Midbrain (tissue), 1 donor: ENCODE measurements around the gene GNG7.
"Not testable (repeated sequence)": the region's sequence is repeated elsewhere in the genome, so short reads cannot be mapped to it uniquely, and the experiment has no call there.

ENCODE experiments used
- DNase-seq: peaks from one replicate; lab custom pipeline; 2025; lab: John Stamatoyannopoulos, UW

Gene GNG7

DNA sequence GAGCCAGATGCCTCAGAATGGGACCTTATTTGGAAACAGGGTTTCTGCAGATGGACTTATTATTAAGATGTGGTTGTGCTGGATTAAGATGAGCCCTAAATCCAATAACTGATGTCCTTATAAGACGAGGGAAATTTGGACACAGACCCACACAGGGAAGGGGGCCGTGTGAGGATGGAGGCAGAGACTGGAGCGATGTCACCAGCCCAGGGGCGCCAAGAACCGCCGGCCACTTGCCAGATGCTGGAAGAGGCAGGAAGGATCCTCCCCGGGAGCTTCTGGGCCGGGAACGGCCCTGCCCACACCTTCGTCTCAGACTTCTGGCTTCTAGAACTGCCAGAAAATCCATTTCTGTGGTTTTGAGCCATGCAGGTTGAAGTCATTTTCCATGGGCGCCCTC, 26.6 kb downstream of the GNG7 start:
- no peak for DNase-seq

DNA sequence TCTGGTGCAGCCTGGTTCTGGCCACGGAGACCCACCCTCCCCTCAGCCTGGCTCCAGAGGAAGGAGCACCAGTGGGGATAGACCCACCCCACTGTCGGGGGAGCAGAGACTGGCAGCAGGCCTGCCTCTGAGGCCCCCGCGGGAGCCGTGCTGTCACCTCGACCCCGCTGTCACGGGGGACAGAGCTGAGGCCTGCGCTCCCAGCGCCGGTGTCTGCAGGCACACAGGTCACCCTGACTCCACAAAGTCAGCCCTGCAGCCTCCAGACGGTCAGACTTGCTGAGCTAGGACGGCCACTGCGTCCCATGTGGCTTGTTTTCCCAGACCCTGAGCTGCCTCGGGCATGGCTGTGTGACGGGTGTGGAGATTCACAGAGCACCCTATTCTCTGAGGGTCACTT, 32.3 kb downstream of the GNG7 start:
- no peak for DNase-seq

DNA sequence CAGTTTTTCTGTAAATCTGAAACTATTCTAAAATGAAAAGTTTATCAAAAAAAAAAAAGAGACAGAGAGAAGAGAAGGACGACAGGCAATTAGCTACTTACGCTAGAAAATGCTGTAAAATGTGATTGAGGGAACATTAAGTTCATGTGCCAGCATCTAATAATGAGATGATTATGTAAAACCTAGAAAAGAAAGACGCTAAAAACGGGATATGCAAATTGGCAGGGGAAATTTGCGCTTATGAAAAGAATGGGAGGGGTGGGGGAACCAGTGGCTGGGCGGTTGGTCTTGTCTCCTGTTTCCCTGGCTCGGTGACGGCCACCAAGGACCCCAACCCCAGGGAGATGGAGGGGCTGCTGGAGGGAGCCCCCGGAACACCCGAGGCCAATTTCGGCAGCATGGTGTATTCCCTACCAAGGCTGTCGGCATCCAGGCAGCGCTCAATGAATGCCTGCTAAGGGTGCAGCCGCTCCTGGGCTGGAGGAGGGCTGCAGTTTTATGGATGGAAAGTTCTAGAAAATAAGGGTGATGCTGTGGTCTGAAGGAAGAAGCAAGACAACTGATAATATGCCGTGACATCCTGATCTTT, 34.2 kb downstream of the GNG7 start:
- no peak for DNase-seq

DNA sequence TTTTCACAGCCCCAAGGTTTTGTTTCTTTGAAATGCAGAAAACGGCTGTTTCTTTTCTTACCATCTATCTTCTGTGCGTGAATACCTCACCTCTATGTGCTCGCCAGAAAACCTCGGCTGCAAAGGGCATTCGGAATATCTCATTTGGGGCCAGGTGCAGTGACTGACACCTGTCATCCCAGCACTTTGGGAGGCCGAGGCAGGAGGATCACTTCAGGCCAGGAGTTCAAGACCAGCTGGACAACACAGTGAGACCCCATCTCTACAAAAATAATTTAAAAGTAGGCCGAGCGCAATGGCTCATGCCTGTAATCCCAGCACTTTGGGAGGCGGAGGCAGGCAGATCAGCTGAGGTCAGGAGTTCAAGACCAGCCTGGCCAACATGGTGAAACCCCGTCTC, 35.1 kb downstream of the GNG7 start:
- DNase-seq = not testable (repeated sequence)

DNA sequence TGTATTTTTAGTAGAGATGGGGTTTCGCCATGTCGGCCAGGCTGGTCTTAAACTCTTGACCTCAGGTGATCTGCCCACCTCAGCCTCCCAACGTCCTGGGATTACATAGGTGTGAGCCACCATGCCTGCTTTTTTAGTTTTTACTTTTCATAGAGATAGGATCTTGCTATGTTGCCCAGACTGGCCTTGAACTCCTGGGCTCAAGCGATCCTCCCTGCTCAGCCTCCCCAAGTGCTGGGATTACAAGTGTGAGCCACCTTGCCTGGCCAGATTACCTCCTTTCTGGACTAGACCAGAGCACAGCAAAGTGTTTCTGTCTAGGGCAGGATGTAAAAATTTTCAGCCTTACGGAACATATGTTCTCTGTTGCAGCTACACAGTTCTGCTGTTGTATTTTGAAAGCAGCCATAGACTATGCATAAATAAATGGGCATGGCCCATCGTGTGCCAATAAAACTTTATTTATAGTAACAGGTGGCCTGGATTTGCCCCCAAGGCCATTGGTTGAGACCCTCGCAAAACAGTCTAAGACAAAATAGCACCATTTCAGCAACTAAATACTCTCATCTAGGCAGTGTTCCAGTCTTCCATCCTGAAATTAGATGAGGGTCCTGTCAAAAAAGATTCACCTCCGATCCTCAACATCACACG, 36.0 kb downstream of the GNG7 start:
- DNase-seq = no peak

DNA sequence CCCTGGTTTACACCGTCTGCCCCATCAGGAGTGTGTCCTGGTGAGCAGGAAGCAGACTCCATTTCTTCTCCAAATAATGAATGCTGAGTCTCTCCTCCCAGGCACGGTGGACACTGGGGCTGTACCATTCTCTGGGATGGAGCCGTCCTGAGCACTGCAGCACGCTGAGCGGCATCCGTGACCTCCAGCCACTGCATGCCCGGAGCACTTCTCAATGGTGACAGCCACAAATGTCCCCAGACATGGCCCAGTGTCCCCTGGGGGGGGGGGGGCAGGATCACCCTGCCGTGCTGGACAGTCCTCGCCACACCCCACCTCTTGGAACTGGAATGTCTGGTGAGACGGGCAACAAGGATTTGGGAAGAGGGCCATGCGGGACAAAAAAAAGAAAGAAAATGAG, 37.4 kb downstream of the GNG7 start:
- DNase-seq = no peak

DNA sequence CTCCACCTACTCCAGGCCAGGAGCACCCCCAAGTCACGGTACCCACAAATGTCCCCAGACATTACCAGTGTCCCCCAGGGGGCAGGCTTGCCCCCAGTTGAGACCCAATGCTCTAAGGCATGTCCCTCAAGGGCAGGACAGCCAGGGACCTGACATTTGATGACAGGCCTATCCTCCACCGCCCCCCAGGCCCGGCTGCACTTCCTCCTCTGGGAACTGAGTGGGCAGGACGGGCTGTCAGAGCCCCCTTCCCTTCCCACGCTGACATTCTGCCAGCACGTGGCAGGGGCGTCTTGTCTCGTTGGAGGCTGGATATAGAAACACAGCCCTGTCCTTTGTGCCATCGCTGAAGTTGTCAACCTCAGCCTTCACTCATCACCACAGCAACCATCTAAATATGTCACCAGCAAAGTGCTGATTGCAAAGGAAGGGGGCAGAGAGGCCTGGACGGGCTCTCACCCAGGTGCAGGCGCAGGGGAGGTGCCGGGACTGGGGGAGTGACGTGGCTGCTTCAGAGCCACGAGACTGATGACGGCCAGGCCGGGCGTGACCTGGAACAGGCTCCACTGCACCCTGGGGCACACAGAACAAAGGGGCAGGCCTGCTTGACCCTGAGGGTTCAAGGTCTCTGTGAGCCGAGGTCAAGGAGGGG, 38.4 kb downstream of the GNG7 start:
- peak; percentile 44 for DNase-seq

DNA sequence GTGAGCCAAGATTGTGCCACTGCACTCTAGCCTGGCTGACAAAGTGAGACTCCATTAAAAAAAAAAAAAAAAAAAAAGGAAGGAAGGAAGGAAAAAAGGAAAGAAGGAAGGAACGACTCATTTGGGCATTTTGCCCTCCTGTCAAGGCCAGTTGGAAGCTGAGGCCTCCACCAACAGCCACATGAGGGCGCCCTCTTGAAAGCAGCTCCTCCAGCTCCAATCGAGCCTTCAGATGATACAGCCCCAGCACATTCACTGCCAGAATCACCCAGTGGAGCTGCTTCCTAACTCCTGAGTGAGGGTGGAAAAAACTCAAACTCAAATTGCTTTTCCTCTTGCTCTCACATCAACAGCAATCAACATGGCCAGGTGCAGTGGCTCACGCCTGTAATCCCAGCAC, 40.9 kb downstream of the GNG7 start:
- no peak for DNase-seq

DNA sequence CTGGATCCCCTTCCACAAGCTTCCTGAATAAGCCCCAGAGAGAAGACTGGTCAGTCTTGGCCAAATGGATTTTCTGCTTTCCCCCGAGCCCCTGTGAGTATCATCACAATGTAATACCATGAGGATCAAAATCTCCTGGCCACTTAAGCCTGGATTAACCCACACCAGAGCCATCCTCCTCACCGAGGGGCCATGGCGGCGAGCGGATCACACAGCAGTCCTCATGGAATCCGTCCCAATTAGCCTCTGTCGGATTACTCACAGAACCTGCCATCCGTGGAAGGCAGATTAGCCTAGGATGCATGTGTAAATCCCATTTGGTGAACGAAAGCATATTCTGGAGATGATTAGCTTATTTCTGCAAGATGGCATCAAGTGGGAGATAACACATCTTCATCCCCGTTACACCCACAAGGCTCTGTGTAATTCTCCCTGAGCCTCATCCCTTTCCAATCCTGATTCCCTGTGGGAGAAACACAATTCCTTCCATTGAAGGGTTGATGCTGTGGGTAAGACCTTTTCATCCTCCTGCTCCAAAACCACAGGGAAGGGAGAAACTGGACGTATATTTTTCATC, 42.5 kb downstream of the GNG7 start:
- DNase-seq = no peak

DNA sequence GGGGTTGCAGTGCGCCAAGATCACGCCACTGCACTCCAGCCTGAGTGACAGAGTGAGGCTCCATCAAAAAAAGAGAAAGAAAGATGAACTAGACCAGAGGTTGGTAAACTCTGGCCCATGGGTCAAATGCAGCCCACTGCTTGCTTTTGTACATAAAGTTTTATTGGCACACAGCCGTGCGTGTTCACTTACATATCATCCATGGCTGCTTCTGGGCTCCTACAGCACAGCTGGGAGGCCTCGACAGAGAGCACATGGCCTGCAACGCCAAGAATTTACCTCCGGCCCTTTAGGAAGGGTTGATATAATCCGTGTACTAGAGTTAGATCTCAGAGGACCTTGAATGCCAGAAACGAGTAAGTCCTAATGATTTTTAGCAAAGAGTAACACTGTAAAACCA, 46.0 kb downstream of the GNG7 start:
- DNase-seq = no peak

DNA sequence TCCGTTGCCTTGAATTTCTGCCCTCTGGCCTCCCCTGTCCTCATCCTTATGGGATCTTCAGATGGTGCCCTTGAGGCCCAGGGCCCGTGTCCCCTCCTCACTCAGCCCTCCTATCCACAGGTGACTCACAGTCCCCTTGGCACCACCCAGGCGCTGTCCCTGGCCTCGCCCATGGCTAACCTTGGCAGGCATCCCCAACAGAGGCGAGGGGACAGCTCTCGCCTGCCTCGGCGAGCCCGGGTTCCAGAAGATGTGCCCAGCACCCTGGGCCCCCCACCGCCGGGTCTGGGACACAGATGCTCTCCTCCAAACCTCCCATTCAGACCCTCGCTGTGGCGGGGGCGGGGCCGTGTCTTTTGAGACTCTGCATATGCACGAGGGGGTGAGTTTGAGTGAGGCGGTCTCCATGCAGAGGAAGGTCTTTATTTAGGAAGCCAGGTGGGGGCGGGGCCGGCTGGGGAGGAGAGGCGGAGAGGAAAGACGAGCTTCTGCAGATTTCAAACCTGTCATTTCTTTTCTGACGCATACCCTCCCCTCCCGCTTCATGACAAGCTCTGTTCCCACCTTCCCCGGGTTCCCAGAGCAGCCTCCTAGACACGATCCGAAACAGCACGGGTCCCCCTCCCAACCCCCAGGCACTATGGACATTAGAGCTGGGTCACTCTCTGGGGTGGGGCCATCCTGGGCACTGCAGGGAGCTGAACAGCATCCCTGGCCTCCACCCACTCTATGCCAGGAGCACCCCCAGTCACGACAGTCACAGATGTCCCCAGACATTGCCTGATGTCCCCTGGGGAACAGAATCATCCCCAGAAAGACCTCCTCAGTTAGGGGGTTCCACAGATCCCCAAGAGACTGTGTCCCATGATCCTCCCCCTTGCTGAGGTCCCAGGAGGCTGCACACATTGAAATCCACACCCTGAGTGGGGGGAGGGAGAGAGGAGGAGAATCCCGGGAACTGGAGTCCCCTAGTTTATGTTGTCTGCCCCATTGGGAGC, 48.5 kb downstream of the GNG7 start:
- no peak for DNase-seq

DNA sequence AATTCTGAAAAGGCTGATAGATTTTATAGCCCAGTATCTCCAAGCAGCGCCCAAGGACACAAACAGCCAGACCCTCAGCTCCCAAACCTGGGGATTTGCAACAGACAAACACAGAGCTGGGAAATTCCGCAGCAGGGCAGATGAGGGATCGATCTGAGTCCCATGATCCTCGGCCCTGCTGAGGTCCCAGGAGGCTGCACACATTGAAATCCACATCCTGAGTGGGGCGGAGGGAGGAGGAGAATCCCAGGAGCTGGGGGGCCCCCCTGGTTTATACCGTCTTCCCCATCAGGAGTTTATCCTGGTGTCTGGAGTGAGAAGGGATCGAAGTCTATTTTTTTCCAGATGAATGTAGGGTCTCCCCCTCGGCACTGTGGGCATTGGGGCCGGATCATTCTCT, 49.3 kb downstream of the GNG7 start:
- no peak for DNase-seq

DNA sequence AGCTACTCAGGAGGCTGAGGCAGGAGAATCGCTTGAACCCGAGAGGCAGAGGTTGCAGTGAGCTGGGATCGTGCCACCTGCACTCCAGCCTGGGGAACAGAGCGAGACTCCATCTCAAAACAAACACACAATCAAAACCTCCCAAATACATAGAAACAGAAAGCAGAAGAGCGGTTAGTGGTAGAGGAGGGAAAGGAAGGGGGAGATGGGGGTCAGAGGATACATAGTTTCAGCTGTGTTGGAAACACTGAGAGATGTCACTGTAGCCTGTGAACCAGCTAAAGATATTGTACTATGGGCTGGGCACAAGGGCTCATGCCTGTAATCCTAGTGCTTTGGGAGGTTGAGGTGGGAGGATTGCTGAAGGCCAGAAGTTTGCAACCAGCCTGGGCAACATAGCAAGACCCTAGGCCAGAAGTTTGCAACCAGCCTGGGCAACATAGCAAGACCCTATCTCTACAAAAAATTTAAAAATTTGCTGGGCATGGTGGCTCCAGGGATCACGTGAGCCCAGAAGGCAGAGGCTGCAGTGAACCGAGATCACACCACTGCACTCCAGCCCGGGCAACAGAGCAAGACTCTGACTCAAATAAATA, 49.9 kb downstream of the GNG7 start:
- no peak for DNase-seq

DNA sequence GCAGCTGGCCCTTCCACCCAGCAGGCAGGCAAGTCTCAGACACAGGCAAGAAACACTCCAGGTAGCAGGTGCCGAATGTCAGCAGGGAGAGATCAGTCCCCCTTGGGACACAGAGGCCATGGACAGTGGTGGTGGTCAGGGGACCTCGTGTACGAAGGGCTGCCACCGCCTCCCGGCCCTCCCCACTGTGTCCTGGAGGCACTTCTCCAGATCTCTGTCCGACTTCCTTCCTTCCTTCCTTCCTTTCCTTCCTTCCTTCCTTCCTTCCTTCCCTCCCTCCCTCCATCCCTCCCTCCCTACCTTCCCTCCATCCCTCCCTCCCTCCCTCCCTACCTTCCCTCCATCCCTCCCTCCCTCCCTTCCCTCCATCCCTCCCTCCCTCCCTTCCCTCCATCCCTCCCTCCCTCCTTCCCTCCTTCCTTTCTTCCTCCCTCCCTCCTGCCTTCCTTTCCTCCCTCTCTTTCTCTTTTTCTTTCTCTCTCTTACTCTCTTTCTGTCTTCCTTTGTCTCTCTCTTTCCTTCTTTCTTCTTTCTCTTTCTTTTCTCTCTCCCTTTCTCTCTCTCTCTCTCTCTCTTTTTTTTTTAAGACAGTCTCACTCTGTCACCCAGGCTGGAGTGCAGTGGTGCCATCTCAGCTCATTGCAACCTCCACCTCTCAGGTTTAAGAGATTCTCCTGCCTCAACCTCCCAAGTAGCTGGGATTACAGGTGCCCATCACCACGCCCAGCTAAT, 51.3 kb downstream of the GNG7 start:
- not testable (repeated sequence) for DNase-seq

DNA sequence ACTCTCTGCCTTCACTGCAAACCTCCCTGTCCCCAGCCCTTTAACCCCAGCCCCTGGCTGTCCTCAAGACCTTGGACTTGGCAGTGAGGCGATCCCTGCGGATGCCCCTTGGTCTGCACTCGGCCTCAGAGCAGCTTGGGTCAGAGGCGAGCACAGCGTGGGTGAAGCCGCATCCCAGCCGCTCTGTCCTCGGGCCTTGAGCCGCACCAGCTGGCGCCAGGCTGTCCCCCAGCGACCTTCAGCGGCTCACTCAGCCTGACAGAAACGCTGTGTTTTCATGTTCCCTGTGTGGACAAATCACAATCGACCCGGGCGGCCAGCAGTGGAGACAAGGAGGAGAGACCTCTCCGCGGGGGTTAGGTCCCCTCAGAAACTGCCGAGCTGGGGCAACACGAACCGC, 52.0 kb downstream of the GNG7 start:
- DNase-seq = no peak

DNA sequence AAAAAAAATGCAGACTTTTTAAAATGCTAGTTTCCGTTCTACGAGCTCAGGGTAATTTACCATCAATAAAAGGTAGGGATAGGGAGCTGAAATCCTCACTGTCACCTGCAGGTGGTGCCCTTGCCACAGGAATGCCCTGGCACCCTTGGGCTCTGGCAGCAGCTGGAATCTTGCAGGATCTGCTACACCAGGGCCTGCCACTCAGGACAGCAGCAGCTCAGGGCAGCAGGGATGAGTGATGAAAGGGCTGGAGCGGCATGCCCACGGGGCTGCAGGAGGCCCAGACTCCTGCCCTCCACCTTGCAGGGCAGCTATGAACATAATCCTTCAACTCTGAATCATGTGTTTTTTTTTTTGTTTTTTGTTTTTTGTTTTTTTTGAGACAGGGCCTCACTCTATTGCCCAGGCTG, 54.0 kb downstream of the GNG7 start:
- DNase-seq = peak; percentile 79

DNA sequence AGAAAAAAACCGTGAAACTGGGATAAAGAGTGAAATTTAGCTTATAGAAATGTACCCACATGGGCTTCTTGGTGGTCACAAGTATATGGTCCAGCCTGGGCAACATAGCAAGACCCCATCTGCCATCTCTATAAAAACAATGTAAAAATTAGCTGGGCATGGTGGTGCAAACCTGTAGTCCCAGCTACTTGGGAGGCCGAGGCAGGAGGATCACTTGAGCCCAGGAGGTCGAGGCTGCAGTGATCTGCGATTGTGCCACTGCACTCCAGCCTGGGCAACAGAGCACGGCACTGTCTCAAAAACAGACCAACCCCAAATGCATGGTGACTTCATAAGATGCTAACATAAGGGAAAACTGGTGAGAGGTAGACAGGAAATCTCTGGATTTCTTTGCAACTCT, 54.4 kb downstream of the GNG7 start:
- DNase-seq = no peak

DNA sequence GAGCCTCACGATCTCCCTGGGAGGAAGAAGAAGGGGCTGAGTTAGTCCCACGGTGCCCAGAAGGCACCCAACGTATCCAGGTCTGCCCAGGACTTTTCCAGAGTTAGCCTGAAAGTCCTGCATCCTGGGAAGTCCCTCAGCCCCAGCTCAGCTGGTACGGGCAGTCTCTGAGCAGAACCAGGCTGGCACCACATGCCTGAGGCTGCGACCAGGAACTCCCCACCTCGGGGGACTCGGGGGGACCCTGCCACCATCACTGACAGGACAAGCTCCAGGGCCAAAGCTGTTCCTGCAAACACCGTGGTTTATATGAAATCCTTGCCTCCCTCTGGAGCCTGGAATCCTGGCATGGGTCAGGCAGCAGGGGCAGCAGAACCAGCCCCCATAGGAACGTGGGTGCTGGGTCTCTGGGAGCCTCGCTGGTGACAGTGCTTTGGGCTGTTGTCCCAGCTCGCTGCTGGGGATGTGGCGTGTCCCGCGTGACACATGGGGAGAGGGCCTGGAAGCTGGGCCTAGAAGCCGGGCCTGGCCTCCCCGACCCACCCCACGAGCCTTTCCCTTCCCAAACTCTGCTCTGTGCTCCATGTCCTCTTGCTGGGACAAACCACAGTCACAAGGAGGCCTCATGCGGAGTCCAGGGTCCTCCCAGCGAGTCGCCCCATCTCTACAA, 55.5 kb downstream of the GNG7 start:
- DNase-seq = no peak

DNA sequence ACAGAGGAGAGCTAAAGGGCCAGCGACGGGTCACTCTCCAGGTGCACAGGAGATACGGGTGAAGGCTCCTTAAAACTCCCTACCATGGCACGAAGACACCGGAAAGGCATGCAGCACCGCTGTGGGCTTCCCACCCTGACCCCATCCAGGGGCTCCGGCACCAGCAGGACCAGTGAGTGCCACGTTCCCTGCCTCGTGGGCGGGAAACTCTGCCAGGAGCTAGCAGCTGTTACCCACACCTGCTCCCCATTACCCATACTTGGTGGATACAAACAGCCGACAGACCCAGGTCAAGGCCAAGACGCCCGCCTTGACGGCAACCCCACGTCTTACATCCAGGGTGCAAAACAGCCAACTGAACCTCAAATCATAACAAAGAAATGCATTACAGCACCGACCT, 56.7 kb downstream of the GNG7 start:
- DNase-seq = no peak

DNA sequence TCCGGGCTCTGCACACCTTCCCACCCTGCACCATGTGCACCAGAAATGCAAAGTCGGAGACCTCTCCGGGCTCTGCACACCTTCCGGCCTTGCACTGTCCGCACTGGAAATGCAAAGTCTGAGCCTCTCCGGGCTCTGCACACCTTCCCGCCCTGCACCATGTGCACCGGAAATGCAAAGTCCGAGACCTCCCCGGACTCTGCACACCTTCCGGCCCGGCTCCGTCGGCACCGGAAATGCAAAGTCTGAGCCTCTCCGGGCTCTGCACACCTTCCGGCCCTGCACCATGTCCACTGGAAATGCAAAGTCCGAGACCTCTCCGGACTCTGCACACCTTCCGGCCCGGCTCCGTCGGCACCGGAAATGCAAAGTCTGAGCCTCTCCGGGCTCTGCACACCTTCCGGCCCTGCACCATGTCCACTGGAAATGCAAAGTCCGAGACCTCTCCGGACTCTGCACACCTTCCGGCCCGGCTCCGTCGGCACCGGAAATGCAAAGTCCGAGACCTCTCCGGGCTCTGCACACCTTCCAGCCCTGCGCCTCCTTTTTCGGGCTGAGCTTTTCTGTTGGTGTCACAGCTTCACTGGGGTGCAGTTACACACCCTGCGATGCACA, 59.3 kb downstream of the GNG7 start:
- DNase-seq = not testable (repeated sequence)
